Tibial nerve (tissue), 4 donors: ENCODE results near the gene FAM118A. TPM values are rescaled to one million over a fixed set of nuclear protein-coding genes. Genes with fewer than 3 reads are reported as not detected.

Source experiments
- DNase-seq, 2 donors: peaks; one replicate each; pipeline ENCODE4 v3.0.0-alpha.2; 2019; ENCODE audit warnings: low spot score in 2 of 2
- H3K27ac ChIP-seq, 4 donors: fragments of 200-600 bp; sonication (generic) in 3 of 4; one replicate each; pipeline ENCODE4 v1.5.1; 2017 to 2019; ENCODE audit warnings: mild to moderate bottlenecking in 1 of 4
- H3K27me3 ChIP-seq, 2 donors: fragments of 200-600 bp; sonication (generic) in 1 of 2; one replicate each; pipeline versions ENCODE4 v1.5.1 to v1.6.0; 2017 to 2019
- H3K36me3 ChIP-seq, 3 donors: fragments of 200-600 bp; sonication (generic); one replicate each; pipeline ENCODE4 v1.5.1; 2018 to 2019
- H3K4me1 ChIP-seq, 4 donors: fragments of 200-600 bp; sonication (generic) in 3 of 4; one replicate each; pipeline ENCODE4 v1.5.1; 2017 to 2019
- H3K4me3 ChIP-seq, 4 donors: fragments of 200-600 bp; sonication (generic) in 3 of 4; one replicate each; pipeline ENCODE4 v1.5.1; 2017 to 2019; ENCODE audit warnings: mild to moderate bottlenecking in 1 of 4, moderate library complexity in 1 of 4
- H3K9me3 ChIP-seq, 4 donors: fragments of 200-600 bp; sonication (generic) in 3 of 4; one replicate each; pipeline ENCODE4 v1.5.1; 2017 to 2019
- EP300 ChIP-seq, 2 donors: sonication (generic); formaldehyde crosslinking; IDR thresholded peaks; one replicate each; pipeline ENCODE4 v1.6.1; 2017; ENCODE audit warnings: antibody characterized with exemption in 2 of 2, mild to moderate bottlenecking in 1 of 2
- POLR2A ChIP-seq, 2 donors: fragments of 450-650 bp; IDR thresholded peaks; one replicate each; pipeline ENCODE4 v1.6.1; 2017; ENCODE audit warnings: antibody characterized with exemption in 2 of 2, mild to moderate bottlenecking in 2 of 2, moderate library complexity in 2 of 2
- WGBS, 2 donors: methylation state at CpG; one replicate each; pipeline ENCODE4 v1.1.5; 2018; 5-methylcytosine and 5-hydroxymethylcytosine counted together
- total RNA-seq, 4 donors: library from RNA; depleted of rRNA; stranded (reverse); fragments of >200 nt; gene quantifications; one replicate each; pipeline ENCODE4 v1.1.0, GENCODE V29; 2016
- TF ChIP-seq, protein P1 (sequence below), 5 experiments: fragments of 200-600 bp in 3 of 5; fragments of 450-650 bp in 2 of 5; sonication (generic) in 3 of 5; IDR thresholded peaks; one replicate each; pipeline ENCODE4 v1.5.1; 2016 to 2019; ENCODE audit warnings: antibody characterized with exemption in 5 of 5, mild to moderate bottlenecking in 3 of 5, moderate library complexity in 2 of 5

Gene FAM118A
- total RNA-seq, 4 donors from 2014 or later = 16.8 to 171 (median 83.2) TPM

DNA sequence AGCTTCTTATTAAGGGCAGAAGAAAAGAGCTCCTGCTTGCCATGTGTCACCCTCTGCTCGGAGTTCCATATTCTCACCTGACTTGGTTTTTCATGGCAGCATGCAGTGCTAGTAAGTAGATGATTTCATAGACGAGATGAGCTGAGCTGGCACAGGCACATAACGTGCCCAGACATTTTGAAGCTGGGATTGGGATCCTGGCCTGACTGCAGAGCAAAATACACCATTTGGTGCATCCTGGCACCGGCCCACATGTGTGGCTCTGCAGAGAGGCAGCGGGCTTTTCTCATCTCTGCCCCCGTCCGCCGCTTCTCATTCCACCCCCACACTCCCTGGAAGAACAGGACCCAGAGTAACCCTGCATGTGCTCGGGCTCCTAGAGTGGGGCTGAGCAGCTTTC lies 24.8 kb downstream of the FAM118A start:
- WGBS, 2 donors = 76 to 87% methylated on average over 9 of the region's 9 CpGs
- Histone ChIP-seq H3K36me3 (peaks cover 0 to 94% (median 0%) of the 10 kb centered on the region in 3 donors), H3K27ac (no peak overlapping the region), H3K4me1 (peaks cover 0 to 19% (median 3%) of the 10 kb centered on the region in 4 donors), H3K9me3 (no peaks in the 10 kb centered on the region), H3K27me3 (no peaks in the 10 kb centered on the region), H3K4me3 (no peak overlapping the region)
- DNase-seq = no peak
- TF ChIP-seq POLR2A (IDR thresholded peaks at IDR 0.05) (no peak), EP300 (IDR thresholded peaks at IDR 0.05) (no peak)
- TF ChIP-seq, protein P1, sequence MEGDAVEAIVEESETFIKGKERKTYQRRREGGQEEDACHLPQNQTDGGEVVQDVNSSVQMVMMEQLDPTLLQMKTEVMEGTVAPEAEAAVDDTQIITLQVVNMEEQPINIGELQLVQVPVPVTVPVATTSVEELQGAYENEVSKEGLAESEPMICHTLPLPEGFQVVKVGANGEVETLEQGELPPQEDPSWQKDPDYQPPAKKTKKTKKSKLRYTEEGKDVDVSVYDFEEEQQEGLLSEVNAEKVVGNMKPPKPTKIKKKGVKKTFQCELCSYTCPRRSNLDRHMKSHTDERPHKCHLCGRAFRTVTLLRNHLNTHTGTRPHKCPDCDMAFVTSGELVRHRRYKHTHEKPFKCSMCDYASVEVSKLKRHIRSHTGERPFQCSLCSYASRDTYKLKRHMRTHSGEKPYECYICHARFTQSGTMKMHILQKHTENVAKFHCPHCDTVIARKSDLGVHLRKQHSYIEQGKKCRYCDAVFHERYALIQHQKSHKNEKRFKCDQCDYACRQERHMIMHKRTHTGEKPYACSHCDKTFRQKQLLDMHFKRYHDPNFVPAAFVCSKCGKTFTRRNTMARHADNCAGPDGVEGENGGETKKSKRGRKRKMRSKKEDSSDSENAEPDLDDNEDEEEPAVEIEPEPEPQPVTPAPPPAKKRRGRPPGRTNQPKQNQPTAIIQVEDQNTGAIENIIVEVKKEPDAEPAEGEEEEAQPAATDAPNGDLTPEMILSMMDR (IDR thresholded peaks at IDR 0.05) = no peak

DNA sequence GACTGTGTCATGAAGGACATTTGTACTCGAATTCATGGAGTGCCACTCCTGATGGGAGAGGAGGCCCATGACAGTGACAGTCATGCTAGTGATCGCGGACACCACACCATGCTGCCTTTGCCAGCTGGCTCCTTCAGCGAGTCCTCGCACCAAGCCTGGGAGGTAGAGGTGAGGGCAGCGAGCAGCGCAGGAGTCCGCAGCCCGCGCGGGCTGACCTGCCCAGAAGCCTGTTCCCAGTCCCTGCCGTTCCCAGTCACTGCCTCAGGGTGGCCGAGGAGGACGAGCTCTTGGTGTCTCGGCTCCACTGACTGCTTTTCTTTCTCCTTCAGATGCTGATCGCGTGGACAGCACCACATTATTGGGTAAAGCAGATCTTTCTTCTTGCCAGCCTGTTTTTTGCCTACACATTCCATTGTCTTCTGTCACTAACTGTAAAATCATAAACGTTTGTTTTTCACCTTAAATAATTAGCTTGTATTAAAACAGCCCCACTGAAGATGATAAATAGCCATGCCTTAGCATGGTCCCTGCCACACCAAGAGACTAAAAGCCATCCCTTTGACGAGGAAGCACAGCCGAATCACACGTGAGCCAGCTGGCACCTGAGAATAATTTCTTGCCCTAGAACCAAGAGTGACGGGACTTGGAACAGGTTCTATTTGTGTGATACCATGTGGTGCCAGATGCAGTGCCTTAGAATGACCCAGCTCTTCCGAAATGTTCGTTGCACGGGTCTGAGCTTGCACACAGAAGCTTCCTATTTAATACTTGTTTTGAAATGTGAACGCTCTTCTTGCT lies 25.5 kb downstream of the FAM118A start:
- no peaks in the 10 kb centered on the region for H3K27me3 ChIP-seq
- H3K36me3 ChIP-seq = peaks cover 0 to 96% (median 0%) of the 10 kb centered on the region in 3 donors
- H3K9me3 ChIP-seq = no peaks in the 10 kb centered on the region
- H3K4me3 ChIP-seq = no peak overlapping the region
- no peak for TF ChIP-seq POLR2A (IDR thresholded peaks at IDR 0.05)
- TF ChIP-seq, protein P1 (IDR thresholded peaks at IDR 0.05) = no peak
- TF ChIP-seq EP300 (IDR thresholded peaks at IDR 0.05) = no peak
- H3K27ac ChIP-seq = no peak overlapping the region
- peaks cover 0 to 19% (median 3%) of the 10 kb centered on the region in 4 donors for H3K4me1 ChIP-seq
- DNase-seq = no peak
- 69 to 75% methylated on average over 20 to 26 of the region's 26 CpGs for WGBS, 2 donors

DNA sequence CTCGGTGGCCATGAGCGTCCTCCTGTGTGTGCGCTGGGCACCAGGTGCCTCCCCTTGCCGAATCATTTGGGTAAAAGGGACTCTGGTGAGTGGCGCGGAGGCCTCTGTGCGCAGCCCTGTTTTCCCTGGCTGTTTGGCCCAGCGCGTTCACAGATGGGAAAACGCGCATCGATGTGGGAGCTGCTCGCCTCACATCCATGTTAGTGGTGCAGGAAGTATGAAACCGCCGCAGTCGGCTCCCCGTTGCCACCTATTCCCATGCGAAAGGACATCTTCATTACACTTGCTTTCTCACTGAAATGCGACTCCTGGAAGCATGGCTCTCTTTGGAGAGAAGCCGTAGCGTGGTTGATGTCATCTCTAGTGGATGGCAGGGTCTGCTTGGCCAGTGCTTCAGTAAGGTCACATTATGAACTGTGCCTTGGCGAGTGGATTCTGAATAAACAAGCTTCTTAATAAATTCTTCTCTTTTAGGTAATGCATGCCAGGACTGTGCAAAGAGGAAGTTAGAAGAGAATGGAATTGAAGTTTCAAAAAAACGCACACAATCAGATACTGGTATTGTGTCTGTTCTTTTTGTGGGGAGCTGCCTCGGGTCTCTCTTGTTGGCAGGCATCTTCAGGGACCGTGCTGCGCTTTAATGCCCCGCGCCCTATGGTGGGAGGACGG lies 26.3 kb downstream of the FAM118A start:
- TF ChIP-seq EP300 (IDR thresholded peaks at IDR 0.05) = no peak
- no peak for TF ChIP-seq POLR2A (IDR thresholded peaks at IDR 0.05)
- TF ChIP-seq, protein P1 (IDR thresholded peaks at IDR 0.05) = no peak
- 88 to 91% methylated on average over 29 of the region's 29 CpGs for WGBS, 2 donors

DNA sequence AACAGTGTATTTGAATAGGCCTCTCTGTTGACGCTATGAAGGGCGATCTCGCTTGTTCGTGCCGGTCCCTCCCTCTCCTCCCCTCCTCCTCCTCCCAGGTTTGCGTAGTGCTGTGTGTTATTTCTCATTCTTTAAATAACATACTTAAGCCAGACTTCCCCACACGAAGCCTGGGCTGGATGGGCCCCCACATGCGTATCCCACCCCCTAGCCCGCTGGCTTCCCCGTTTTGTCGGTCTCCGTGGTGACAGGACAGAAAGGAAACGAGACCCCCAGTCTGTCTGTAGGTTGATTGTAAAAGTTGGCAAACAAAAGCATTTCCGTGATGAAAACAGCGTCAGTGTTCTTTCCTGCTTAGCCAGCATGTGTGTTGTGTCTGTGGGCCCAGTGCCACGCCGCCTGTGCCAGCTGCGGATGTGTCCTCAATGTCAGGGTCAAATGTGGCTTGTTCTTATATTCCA lies 27.3 kb downstream of the FAM118A start:
- TF ChIP-seq EP300 (IDR thresholded peaks at IDR 0.05) (peak; percentile 46 to 72), POLR2A (IDR thresholded peaks at IDR 0.05) (no peak)
- TF ChIP-seq, protein P1 (IDR thresholded peaks at IDR 0.05) = no peak

More for the DNA sequence above, 26.3 kb downstream of the FAM118A start:
- H3K27me3 ChIP-seq = no peaks in the 10 kb centered on the region
- peak overlapping the region in 1 of 4 donors; percentile 70 for H3K27ac ChIP-seq
- no peak overlapping the region for H3K4me3 ChIP-seq
- peaks cover 0 to 19% (median 3%) of the 10 kb centered on the region in 4 donors for H3K4me1 ChIP-seq
- H3K36me3 ChIP-seq = peaks cover 0 to 96% (median 4%) of the 10 kb centered on the region in 3 donors
- no peak for DNase-seq
- no peaks in the 10 kb centered on the region for H3K9me3 ChIP-seq

More for the DNA sequence above, 27.3 kb downstream of the FAM118A start:
- 31 to 39% methylated on average over 18 of the region's 18 CpGs for WGBS, 2 donors
- peaks cover 0 to 19% (median 3%) of the 10 kb centered on the region in 4 donors for H3K4me1 ChIP-seq
- peak; percentile 46 to 62 for DNase-seq
- no peaks in the 10 kb centered on the region for H3K27me3 ChIP-seq
- H3K27ac ChIP-seq = peak overlapping the region in 2 of 4 donors; percentile 8 to 70
- no peaks in the 10 kb centered on the region for H3K9me3 ChIP-seq
- peak overlapping the region in 1 of 4 donors; percentile 0 for H3K4me3 ChIP-seq
- H3K36me3 ChIP-seq = peaks cover 0 to 96% (median 5%) of the 10 kb centered on the region in 3 donors
